Immature natural killer cell (primary cell): ENCODE measurements around the gene CFAP99. TPM values are rescaled to one million over a fixed set of nuclear protein-coding genes. Genes with fewer than 3 reads are reported as not detected.
A peak's percentile ranks its signal among the peaks of the same experiment; 100 is the strongest.

Experiments
- DNase-seq, 3 donors: peaks; one replicate each; pipeline ENCODE4 v3.0.0; 2022; ENCODE audit warnings: mixed read lengths in 1 of 3
- H3K27ac Mint-ChIP-seq, 6 donors: one replicate each; pipeline ENCODE4 v1.8.0; 2020; ENCODE audit warnings: mixed read lengths in 6 of 6, mild to moderate bottlenecking in 5 of 6, inconsistent platforms in 4 of 6, moderate library complexity in 3 of 6
- H3K27me3 Mint-ChIP-seq, 3 donors: one replicate each; pipeline ENCODE4 v1.8.0; 2020 to 2021; ENCODE audit warnings: low read depth in 3 of 3, mild to moderate bottlenecking in 3 of 3, mixed read lengths in 3 of 3, moderate library complexity in 3 of 3, inconsistent platforms in 1 of 3
- H3K36me3 Mint-ChIP-seq, 3 donors: one replicate each; pipeline ENCODE4 v1.8.0; 2020; ENCODE audit warnings: mixed read lengths in 3 of 3, inconsistent platforms in 2 of 3, mild to moderate bottlenecking in 2 of 3
- H3K4me1 Mint-ChIP-seq, 2 donors: one replicate each; pipeline ENCODE4 v1.8.0; 2020; ENCODE audit warnings: inconsistent platforms in 2 of 2, mild to moderate bottlenecking in 2 of 2, mixed read lengths in 2 of 2, moderate library complexity in 1 of 2
- H3K4me3 Mint-ChIP-seq, 5 donors: one replicate each; pipeline ENCODE4 v1.8.0; 2020; ENCODE audit warnings: mild to moderate bottlenecking in 5 of 5, mixed read lengths in 5 of 5, inconsistent platforms in 3 of 5, moderate library complexity in 3 of 5
- H3K9me3 Mint-ChIP-seq, 6 donors: one replicate each; pipeline ENCODE4 v1.8.0; 2020; ENCODE audit warnings: mild to moderate bottlenecking in 6 of 6, mixed read lengths in 6 of 6, inconsistent platforms in 4 of 6, moderate library complexity in 3 of 6
- polyA plus RNA-seq, 3 donors: library from polyadenylated mRNA; unstranded; fragments of 300-500 nt; fragmentation: Illumina TruSeq; gene quantifications; one replicate each; pipeline ENCODE4 v1.2.3, GENCODE V29; 2021

CFAP99 gene
- polyA plus RNA-seq, 3 donors from 2014 or later: not detected

- Mint-ChIP-seq H3K27ac (no peak overlapping the region), H3K4me3 (no peak overlapping the region), H3K36me3 (no peaks in the 10 kb centered on the region), H3K9me3 (no peaks in the 10 kb centered on the region), H3K4me1 (peaks cover 0 to 1% of the 10 kb centered on the region in 2 donors), H3K27me3 (peaks cover 0 to 3% (median 1%) of the 10 kb centered on the region in 3 donors)
- DNase-seq: no peak
Measured at GRCh38 chr4:2433609-2434350, 15.0 kb downstream of the CFAP99 start.

GRCh38 chr4:2434420-2434819 is 15.7 kb downstream of the CFAP99 start:
- peaks cover 0 to 1% (median 1%) of the 10 kb centered on the region in 3 donors for H3K27me3 Mint-ChIP-seq
- no peak overlapping the region for H3K27ac Mint-ChIP-seq

GRCh38 chr4:2436301-2436700 is 17.5 kb downstream of the CFAP99 start:
- no peak overlapping the region for H3K27ac Mint-ChIP-seq
- H3K27me3 Mint-ChIP-seq: peaks cover 0 to 1% (median 1%) of the 10 kb centered on the region in 3 donors
- no peaks in the 10 kb centered on the region for H3K9me3 Mint-ChIP-seq
- no peak for DNase-seq
- peaks cover 0 to 1% of the 10 kb centered on the region in 2 donors for H3K4me1 Mint-ChIP-seq
- no peak overlapping the region for H3K4me3 Mint-ChIP-seq
- no peaks in the 10 kb centered on the region for H3K36me3 Mint-ChIP-seq

More at GRCh38 chr4:2434420-2434819, 15.7 kb downstream of the CFAP99 start:
- peaks cover 0 to 1% of the 10 kb centered on the region in 2 donors for H3K4me1 Mint-ChIP-seq
- H3K4me3 Mint-ChIP-seq: no peak overlapping the region
- no peaks in the 10 kb centered on the region for H3K36me3 Mint-ChIP-seq
- no peaks in the 10 kb centered on the region for H3K9me3 Mint-ChIP-seq
- no peak for DNase-seq

GRCh38 chr4:2436761-2437474 is 18.2 kb downstream of the CFAP99 start:
- peaks cover 0 to 3% (median 1%) of the 10 kb centered on the region in 3 donors for H3K27me3 Mint-ChIP-seq

GRCh38 chr4:2437475-2438215 is 18.9 kb downstream of the CFAP99 start:
- no peaks in the 10 kb centered on the region for H3K9me3 Mint-ChIP-seq
- peaks cover 0 to 3% (median 1%) of the 10 kb centered on the region in 3 donors for H3K27me3 Mint-ChIP-seq
- no peaks in the 10 kb centered on the region for H3K36me3 Mint-ChIP-seq
- H3K4me1 Mint-ChIP-seq: peaks cover 0 to 3% of the 10 kb centered on the region in 2 donors
- no peak overlapping the region for H3K4me3 Mint-ChIP-seq
- DNase-seq: no peak
- no peak overlapping the region for H3K27ac Mint-ChIP-seq

More at GRCh38 chr4:2436761-2437474, 18.2 kb downstream of the CFAP99 start:
- no peak for DNase-seq
- H3K4me1 Mint-ChIP-seq: peaks cover 0 to 3% of the 10 kb centered on the region in 2 donors
- no peak overlapping the region for H3K27ac Mint-ChIP-seq
- no peaks in the 10 kb centered on the region for H3K9me3 Mint-ChIP-seq
- no peak overlapping the region for H3K4me3 Mint-ChIP-seq
- no peaks in the 10 kb centered on the region for H3K36me3 Mint-ChIP-seq

- H3K4me3 Mint-ChIP-seq: no peak overlapping the region
- peaks cover 0 to 3% of the 10 kb centered on the region in 2 donors for H3K4me1 Mint-ChIP-seq
Measured at GRCh38 chr4:2438822-2439718, 20.3 kb downstream of the CFAP99 start.

GRCh38 chr4:2441393-2442174 is 22.8 kb downstream of the CFAP99 start:
- no peak overlapping the region for H3K4me3 Mint-ChIP-seq

More at GRCh38 chr4:2438822-2439718, 20.3 kb downstream of the CFAP99 start:
- Mint-ChIP-seq H3K27ac (peak overlapping the region in 1 of 6 donors; percentile 10), H3K36me3 (no peaks in the 10 kb centered on the region), H3K9me3 (no peaks in the 10 kb centered on the region), H3K27me3 (peaks cover 0 to 3% (median 1%) of the 10 kb centered on the region in 3 donors)
- no peak for DNase-seq

GRCh38 chr4:2442175-2442993 is 23.6 kb downstream of the CFAP99 start:
- no peak overlapping the region for H3K4me3 Mint-ChIP-seq
- H3K27me3 Mint-ChIP-seq: peaks cover 0 to 6% (median 0%) of the 10 kb centered on the region in 3 donors
- no peak overlapping the region for H3K27ac Mint-ChIP-seq
- peaks cover 0 to 2% of the 10 kb centered on the region in 2 donors for H3K4me1 Mint-ChIP-seq
- no peak for DNase-seq
- H3K9me3 Mint-ChIP-seq: no peaks in the 10 kb centered on the region
- H3K36me3 Mint-ChIP-seq: no peaks in the 10 kb centered on the region

More at GRCh38 chr4:2441393-2442174, 22.8 kb downstream of the CFAP99 start:
- H3K27ac Mint-ChIP-seq: no peak overlapping the region
- H3K4me1 Mint-ChIP-seq: peaks cover 0 to 2% of the 10 kb centered on the region in 2 donors
- H3K36me3 Mint-ChIP-seq: no peaks in the 10 kb centered on the region
- H3K27me3 Mint-ChIP-seq: peaks cover 0 to 6% (median 0%) of the 10 kb centered on the region in 3 donors
- no peaks in the 10 kb centered on the region for H3K9me3 Mint-ChIP-seq
- DNase-seq: peak; percentile 63 to 69 (median 65)

- no peak overlapping the region for H3K27ac Mint-ChIP-seq
- peaks cover 0 to 5% (median 0%) of the 10 kb centered on the region in 3 donors for H3K27me3 Mint-ChIP-seq
- DNase-seq: no peak
- H3K4me3 Mint-ChIP-seq: no peak overlapping the region
- H3K4me1 Mint-ChIP-seq: peaks cover 0 to 2% of the 10 kb centered on the region in 2 donors
- H3K9me3 Mint-ChIP-seq: no peaks in the 10 kb centered on the region
- H3K36me3 Mint-ChIP-seq: no peaks in the 10 kb centered on the region
Measured at GRCh38 chr4:2443061-2443730, 24.4 kb downstream of the CFAP99 start.

GRCh38 chr4:2443956-2444740 is 25.4 kb downstream of the CFAP99 start:
- no peak overlapping the region for H3K27ac Mint-ChIP-seq
- no peak overlapping the region for H3K4me3 Mint-ChIP-seq
- no peaks in the 10 kb centered on the region for H3K36me3 Mint-ChIP-seq
- no peaks in the 10 kb centered on the region for H3K9me3 Mint-ChIP-seq
- H3K4me1 Mint-ChIP-seq: peaks cover 0 to 2% of the 10 kb centered on the region in 2 donors
- H3K27me3 Mint-ChIP-seq: peaks cover 0 to 5% (median 0%) of the 10 kb centered on the region in 3 donors
- DNase-seq: no peak

- Mint-ChIP-seq H3K27ac (no peak overlapping the region), H3K27me3 (peaks cover 0 to 5% (median 2%) of the 10 kb centered on the region in 3 donors), H3K36me3 (no peaks in the 10 kb centered on the region), H3K4me3 (no peak overlapping the region), H3K4me1 (peaks cover 0 to 2% of the 10 kb centered on the region in 2 donors), H3K9me3 (no peaks in the 10 kb centered on the region)
- DNase-seq: no peak
Measured at GRCh38 chr4:2445130-2445529, 26.4 kb downstream of the CFAP99 start.
